ENCODE measurements around the gene PATE1. TPM values are rescaled to one million over a fixed set of nuclear protein-coding genes. Genes with fewer than 3 reads are reported as not detected.

PATE1 gene
- polyA plus RNA-seq, 3 donors, result not detected

DNA sequence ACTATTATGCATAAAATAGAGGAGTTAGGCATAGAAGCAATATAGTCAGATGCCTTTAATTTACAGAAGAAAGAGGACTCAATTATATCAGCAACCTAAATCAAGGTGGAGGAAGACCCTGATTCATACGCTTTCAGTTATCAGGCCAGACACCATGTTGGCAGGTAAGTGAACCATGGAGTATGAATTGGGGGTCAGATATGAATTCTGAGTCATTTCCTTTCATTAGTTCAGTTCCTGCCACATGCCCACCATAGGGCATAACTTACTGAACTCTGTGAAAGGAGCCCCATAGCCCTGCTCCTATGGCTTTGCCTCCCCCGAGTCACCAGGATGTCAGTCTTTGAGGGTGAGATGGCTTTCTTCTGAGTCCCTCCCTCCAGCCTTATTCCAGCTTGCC lies 17.4 kb downstream of the PATE1 start:
- H3K9me3 ChIP-seq (replicated peaks in 1 of 2; ENCODE audit: control insufficient read depth in 1 of 2, insufficient read depth in 1 of 2, low read length in 2 of 2), result no peaks in the 10 kb centered on the region

DNA sequence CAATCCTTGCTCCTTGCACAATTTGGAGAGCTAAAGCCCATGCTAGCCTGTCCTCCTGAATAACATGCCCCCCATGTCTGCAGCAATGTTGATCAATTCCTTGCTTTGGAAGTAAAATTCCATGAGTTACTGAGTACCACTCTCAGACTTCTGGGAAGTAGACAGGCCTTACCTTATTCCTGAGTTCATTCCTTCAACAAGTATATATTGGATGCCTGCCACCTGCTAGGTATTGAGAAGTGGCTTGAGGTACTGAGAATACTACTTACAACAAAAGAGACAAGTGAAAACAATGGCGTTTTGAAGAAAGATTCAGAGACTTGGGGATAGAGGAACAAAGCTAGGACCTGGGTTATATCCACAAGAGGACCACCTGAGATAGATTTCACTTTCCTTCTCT lies 20.2 kb downstream of the PATE1 start:
- intact Hi-C loops (cut with micrococcal nuclease), result no loop called here
- H3K36me3 Mint-ChIP-seq, result no peaks in the 10 kb centered on the region
- no peak overlapping the region for H3K4me3 ChIP-seq (replicated peaks in 1 of 3; ENCODE audit: low read depth in 2 of 3, low read length in 3 of 3)

More for the DNA sequence above, 17.4 kb downstream of the PATE1 start:
- Histone ChIP-seq H3K27ac (ENCODE audit: low read depth in 1 of 2, low read length in 2 of 2) (no peak overlapping the region), H3K27me3 (ENCODE audit: control insufficient read depth in 2 of 2, insufficient read depth in 2 of 2, low read length in 2 of 2) (no peaks in the 10 kb centered on the region), H2AFZ (ENCODE audit: insufficient read depth, low read depth, low read length, poor library complexity, severe bottlenecking) (no peak overlapping the region), H3K4me3 (replicated peaks in 1 of 3; ENCODE audit: low read depth in 2 of 3, low read length in 3 of 3) (no peak overlapping the region), H3K4me2 (replicated peaks; ENCODE audit: extremely low read depth, low read length, poor library complexity, severe bottlenecking) (no peak overlapping the region), H3K36me3 (replicated peaks in 1 of 2; ENCODE audit: control insufficient read depth in 1 of 2, insufficient read depth in 2 of 2, low read length in 2 of 2) (no peaks in the 10 kb centered on the region), H3K79me2 (ENCODE audit: insufficient read depth, low read length) (no peaks in the 10 kb centered on the region), H3K4me1 (ENCODE audit: control insufficient read depth in 1 of 2, insufficient read depth in 2 of 2, low read length in 2 of 2) (no peaks in the 10 kb centered on the region), H3K9ac (ENCODE audit: insufficient read depth, low read length, poor library complexity, severe bottlenecking) (no peak overlapping the region), H4K20me1 (ENCODE audit: insufficient read depth, low read length) (no peaks in the 10 kb centered on the region)
- TF ChIP-seq, protein P1, sequence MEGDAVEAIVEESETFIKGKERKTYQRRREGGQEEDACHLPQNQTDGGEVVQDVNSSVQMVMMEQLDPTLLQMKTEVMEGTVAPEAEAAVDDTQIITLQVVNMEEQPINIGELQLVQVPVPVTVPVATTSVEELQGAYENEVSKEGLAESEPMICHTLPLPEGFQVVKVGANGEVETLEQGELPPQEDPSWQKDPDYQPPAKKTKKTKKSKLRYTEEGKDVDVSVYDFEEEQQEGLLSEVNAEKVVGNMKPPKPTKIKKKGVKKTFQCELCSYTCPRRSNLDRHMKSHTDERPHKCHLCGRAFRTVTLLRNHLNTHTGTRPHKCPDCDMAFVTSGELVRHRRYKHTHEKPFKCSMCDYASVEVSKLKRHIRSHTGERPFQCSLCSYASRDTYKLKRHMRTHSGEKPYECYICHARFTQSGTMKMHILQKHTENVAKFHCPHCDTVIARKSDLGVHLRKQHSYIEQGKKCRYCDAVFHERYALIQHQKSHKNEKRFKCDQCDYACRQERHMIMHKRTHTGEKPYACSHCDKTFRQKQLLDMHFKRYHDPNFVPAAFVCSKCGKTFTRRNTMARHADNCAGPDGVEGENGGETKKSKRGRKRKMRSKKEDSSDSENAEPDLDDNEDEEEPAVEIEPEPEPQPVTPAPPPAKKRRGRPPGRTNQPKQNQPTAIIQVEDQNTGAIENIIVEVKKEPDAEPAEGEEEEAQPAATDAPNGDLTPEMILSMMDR (IDR thresholded peaks at IDR 0.05), result no peak
- Mint-ChIP-seq H3K27me3 (ENCODE audit: low read depth in 3 of 3) (peaks cover 0 to 2% (median 2%) of the 10 kb centered on the region in 3 donors), H3K27ac (no peak overlapping the region), H3K36me3 (no peaks in the 10 kb centered on the region), H3K4me1 (no peaks in the 10 kb centered on the region), H3K9me3 (peaks cover 0 to 3% (median 2%) of the 10 kb centered on the region in 7 donors), H3K4me3 (no peak overlapping the region)
- intact Hi-C loops (cut with micrococcal nuclease), result no loop called here
- DNase-seq, result no peak
- no CpG with 5 or more reads among the region's 2 CpGs for WGBS (ENCODE audit: insufficient coverage)

More for the DNA sequence above, 20.2 kb downstream of the PATE1 start:
- Mint-ChIP-seq H3K27me3 (ENCODE audit: low read depth in 3 of 3) (peaks cover 0 to 6% (median 2%) of the 10 kb centered on the region in 3 donors), H3K4me1 (no peaks in the 10 kb centered on the region), H3K27ac (no peak overlapping the region), H3K4me3 (no peak overlapping the region), H3K9me3 (peaks cover 0 to 3% (median 0%) of the 10 kb centered on the region in 7 donors)
- H4K20me1 ChIP-seq (ENCODE audit: insufficient read depth, low read length), result no peaks in the 10 kb centered on the region
- no peaks in the 10 kb centered on the region for H3K9me3 ChIP-seq (replicated peaks in 1 of 2; ENCODE audit: control insufficient read depth in 1 of 2, insufficient read depth in 1 of 2, low read length in 2 of 2)
- no peaks in the 10 kb centered on the region for H3K36me3 ChIP-seq (replicated peaks in 1 of 2; ENCODE audit: control insufficient read depth in 1 of 2, insufficient read depth in 2 of 2, low read length in 2 of 2)
- no peak overlapping the region for H2AFZ ChIP-seq (ENCODE audit: insufficient read depth, low read depth, low read length, poor library complexity, severe bottlenecking)
- no peak overlapping the region for H3K4me2 ChIP-seq (replicated peaks; ENCODE audit: extremely low read depth, low read length, poor library complexity, severe bottlenecking)
- no peak overlapping the region for H3K27ac ChIP-seq (ENCODE audit: low read depth in 1 of 2, low read length in 2 of 2)
- DNase-seq, result no peak
- TF ChIP-seq, protein P1 (IDR thresholded peaks at IDR 0.05), result no peak
- WGBS (ENCODE audit: insufficient coverage), result no CpG with 5 or more reads among the region's 1 CpG
- no peaks in the 10 kb centered on the region for H3K79me2 ChIP-seq (ENCODE audit: insufficient read depth, low read length)
- no peak overlapping the region for H3K9ac ChIP-seq (ENCODE audit: insufficient read depth, low read length, poor library complexity, severe bottlenecking)
- no peaks in the 10 kb centered on the region for H3K4me1 ChIP-seq (ENCODE audit: control insufficient read depth in 1 of 2, insufficient read depth in 2 of 2, low read length in 2 of 2)
- no peaks in the 10 kb centered on the region for H3K27me3 ChIP-seq (ENCODE audit: control insufficient read depth in 2 of 2, insufficient read depth in 2 of 2, low read length in 2 of 2)

Measured in CD14-positive monocyte (primary cell).